Fibroblast of skin of right biceps (primary cell): Measurements from ENCODE around the gene CT45A9.
"Not testable (repeated sequence)": the region's sequence is repeated elsewhere in the genome, so short reads cannot be mapped to it uniquely, and the experiment has no call there.

Experiments used
- DNase-seq: peaks from one replicate; pipeline ENCODE4 v3.0.0-alpha.2; 2013

CT45A9 gene, protein sequence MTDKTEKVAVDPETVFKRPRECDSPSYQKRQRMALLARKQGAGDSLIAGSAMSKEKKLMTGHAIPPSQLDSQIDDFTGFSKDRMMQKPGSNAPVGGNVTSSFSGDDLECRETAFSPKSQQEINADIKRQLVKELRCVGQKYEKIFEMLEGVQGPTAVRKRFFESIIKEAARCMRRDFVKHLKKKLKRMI

GRCh38 chrX:135871712-135872111, at the start of gene CT45A9:
Gene CT45A9 (minus strand): TSS chrX:135871812. CDS start chrX:135868061, 3,751 bp downstream.
- not testable (repeated sequence) for DNase-seq

DNA sequence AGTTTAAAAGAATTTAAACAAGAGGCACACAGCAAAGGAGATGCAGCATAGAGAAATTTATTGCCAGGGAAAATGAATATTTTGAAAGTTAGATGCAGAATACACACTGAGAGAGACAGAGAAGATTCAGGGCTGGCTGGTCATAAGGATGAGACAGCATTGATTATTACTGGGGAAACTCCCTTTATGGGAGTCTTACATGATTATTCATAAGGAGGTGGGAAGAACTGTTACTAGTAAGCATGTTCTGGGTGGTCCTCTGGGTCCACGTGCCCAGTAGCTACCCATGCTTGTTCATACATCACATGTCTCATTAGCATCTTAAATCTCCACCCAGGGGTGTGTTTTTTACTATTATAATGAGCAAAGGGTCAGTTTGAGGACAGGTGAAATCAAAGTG, 48.9 kb upstream of the CT45A9 start:
- not testable (repeated sequence) for DNase-seq

GRCh38 chrX:135914404-135914803, 42.8 kb upstream of the CT45A9 start:
- DNase-seq, result no peak

DNA sequence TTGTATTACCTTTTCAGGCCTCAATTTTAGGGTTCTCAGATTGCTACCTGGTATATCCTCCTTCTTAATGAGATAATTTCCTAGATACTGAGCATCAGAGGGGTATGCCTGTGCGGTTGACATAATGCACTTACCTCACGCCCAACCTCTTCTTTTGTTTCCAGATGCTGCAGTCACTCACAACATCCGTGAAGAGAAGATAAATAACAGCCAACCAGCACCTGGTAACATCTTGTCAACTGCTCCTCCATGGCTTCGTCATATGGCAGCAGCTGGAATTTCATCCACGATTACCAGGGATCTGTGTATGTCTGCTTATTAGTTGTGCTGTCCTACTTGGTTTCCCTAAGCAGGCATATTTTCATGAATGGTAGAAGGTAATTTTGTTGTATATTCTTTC, 38.6 kb upstream of the CT45A9 start:
- no peak for DNase-seq

DNA sequence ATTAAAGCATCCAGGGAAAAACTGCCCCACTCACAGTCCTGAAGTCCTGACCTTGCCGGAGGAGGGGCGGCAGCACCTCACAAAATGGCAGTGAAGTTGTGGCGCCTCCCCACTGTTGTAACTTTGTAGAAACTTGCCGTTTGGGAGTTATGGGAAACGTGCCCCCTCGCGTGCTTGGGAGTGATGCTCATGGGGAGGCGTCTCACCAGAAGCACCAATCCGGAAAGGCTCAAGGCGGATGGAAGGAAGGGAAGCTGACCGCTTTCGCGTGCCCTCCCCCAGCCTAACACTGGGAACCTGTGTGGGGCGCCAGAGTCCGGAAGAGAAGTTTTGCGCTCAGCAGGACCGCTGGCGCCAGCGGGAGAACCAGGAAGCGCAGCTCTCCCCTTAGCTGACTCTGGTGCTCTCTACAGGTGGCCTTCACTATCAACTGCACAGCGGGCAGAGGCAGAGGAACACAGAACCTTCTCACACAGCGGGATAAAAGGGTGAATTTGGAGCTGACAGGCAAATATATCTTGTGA, 21.7 kb upstream of the CT45A9 start, which contains the start of the genes CT45A10 and SAGE1:
Gene CT45A10 (minus strand): TSS at position 151 of the 524 bp plus-strand sequence. CDS start 8,100 bp downstream, outside the sequence.
Gene SAGE1 (plus strand): TSS at position 423 of the 524 bp plus-strand sequence. CDS start 2,527 bp downstream, outside the sequence.
- DNase-seq, result no peak

DNA sequence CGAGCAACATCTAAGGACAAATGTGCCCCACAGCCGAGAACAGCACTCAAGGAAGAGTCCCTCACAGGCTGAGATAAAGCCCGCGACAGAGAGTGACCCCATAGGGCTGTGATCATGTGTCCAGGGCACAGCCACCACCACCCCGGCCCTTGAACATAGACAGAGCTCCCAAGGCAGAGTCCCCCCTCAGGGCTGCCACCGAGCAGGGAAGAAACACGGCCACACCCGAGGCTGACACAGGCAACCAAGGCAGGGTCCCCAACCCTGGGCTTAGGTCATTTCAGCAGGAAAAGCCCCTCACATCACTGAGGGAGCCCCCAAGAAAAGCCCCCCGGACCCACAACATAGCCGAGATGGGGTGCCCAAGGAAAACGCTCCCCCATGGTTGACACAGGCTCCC, 21.2 kb upstream of the CT45A9 start:
- no peak for DNase-seq

GRCh38 chrX:135890087-135890585, 18.5 kb upstream of the CT45A9 start:
- DNase-seq, result no peak

DNA sequence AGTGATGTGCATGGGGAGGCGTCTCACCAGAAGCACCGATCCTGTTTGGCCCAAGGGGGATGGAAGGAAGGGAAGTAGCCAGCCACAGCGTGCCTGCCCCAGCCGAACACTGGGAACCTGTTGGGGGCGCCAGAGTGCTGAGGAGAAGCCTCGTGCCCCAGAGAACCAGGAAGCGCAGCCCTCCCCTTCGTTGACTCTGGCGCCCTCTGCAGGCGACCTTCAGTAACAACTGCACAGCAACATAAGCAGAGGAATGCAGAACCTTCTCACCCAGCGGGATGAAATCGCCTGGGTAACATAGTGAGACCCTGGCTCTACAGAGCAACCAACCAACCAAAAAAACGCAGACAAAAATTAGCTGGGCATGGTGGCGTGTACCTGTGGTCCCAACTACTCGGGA, 17.4 kb upstream of the CT45A9 start:
- DNase-seq, result not testable (repeated sequence)

- DNase-seq, result not testable (repeated sequence)
Measured at GRCh38 chrX:135888230-135888629, 16.6 kb upstream of the CT45A9 start.

- DNase-seq, result not testable (repeated sequence)
Measured at GRCh38 chrX:135882741-135883140, 11.1 kb upstream of the CT45A9 start.

- not testable (repeated sequence) for DNase-seq
Measured at GRCh38 chrX:135854438-135854837, 17.2 kb downstream of the CT45A9 start, which contains the start of gene CT45A8. Gene CT45A8 (minus strand): TSS chrX:135854538. CDS start chrX:135850783, 3,755 bp downstream.

- not testable (repeated sequence) for DNase-seq
Measured at GRCh38 chrX:135837180-135837579, 34.4 kb downstream of the CT45A9 start, which contains the start of gene CT45A7. Gene CT45A7 (minus strand): TSS chrX:135837280. CDS start chrX:135833533, 3,747 bp downstream.

DNA sequence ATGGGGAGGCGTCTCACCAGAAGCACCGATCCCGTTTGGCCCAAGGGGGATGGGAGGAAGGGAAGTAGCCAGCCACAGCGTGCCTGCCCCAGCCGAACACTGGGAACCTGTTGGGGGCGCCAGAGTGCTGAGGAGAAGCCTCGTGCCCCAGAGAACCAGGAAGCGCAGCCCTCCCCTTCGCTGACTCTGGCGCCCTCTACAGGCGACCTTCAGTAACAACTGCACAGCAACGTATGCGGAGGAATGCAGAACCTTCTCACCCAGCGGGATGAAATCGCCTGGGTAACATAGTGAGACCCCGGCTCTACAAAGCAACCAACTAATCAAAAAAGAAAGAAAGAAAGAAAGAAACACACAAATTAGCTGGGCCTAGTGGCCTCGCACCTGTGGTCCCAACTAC, 51.7 kb downstream of the CT45A9 start, which contains the start of gene CT45A2:
Gene CT45A2 (minus strand): TSS at position 101 of the 400 bp plus-strand sequence. CDS start 3,747 bp downstream, outside the sequence.
- not testable (repeated sequence) for DNase-seq
